CD4-positive, alpha-beta memory T cell (primary cell): ENCODE data around the gene CD80. TPM values are rescaled to one million over a fixed set of nuclear protein-coding genes. Genes with fewer than 3 reads are reported as not detected.

Experiments
- CTCF ChIA-PET: fragments of 350-600 bp; sonication (Branson Sonifier 250); formaldehyde crosslinking; loops from one replicate; lab custom pipeline; 2021; ENCODE audit warnings: inconsistent platforms; ENCODE audit not compliant: partially characterized antibody; lab: Charles Lee
- POLR2A ChIA-PET: fragments of 350-600 bp; sonication (Branson Sonifier 250); formaldehyde crosslinking; loops from one replicate; lab custom pipeline; 2021; ENCODE audit not compliant: partially characterized antibody; lab: Charles Lee
- DNase-seq, 5 donors: peaks; one replicate each; pipeline versions ENCODE4 v3.0.0 to v3.0.0-alpha.2; 2020 to 2022; ENCODE audit warnings: mixed read lengths in 1 of 5
- H3K27ac ChIP-seq: one replicate; pipeline ENCODE4 v1.7.0; 2013; ENCODE audit warnings: low read depth, low read length
- H3K27me3 ChIP-seq: 2 replicates; pipeline ENCODE4 v1.7.0; 2013; ENCODE audit warnings: mild to moderate bottlenecking, low read length, moderate library complexity; ENCODE audit not compliant: insufficient read depth
- H3K36me3 ChIP-seq: 2 replicates; pipeline ENCODE4 v1.7.0; 2013; ENCODE audit warnings: mild to moderate bottlenecking, low read length, moderate library complexity; ENCODE audit not compliant: insufficient read depth
- H3K4me1 ChIP-seq: 2 replicates; pipeline ENCODE4 v1.7.0; 2013; ENCODE audit warnings: mild to moderate bottlenecking, low read length, moderate library complexity; ENCODE audit not compliant: insufficient read depth
- H3K4me3 ChIP-seq, 2 donors: one replicate each; pipeline ENCODE4 v1.7.0; 2013; ENCODE audit warnings: low read length in 2 of 2, mild to moderate bottlenecking in 1 of 2
- H3K9me3 ChIP-seq, 2 donors: one replicate each; pipeline ENCODE4 v1.7.0; 2013; ENCODE audit warnings: low read length in 2 of 2, control low read depth in 1 of 2; ENCODE audit not compliant: control insufficient read depth in 1 of 2
- H3K27ac Mint-ChIP-seq, 7 donors: one replicate each; pipeline ENCODE4 v1.8.0; 2020 to 2021; ENCODE audit warnings: mixed read lengths in 7 of 7, mild to moderate bottlenecking in 6 of 7, inconsistent platforms in 3 of 7, moderate library complexity in 3 of 7
- H3K27me3 Mint-ChIP-seq, 2 donors: one replicate each; pipeline ENCODE4 v1.8.0; 2020 to 2021; ENCODE audit warnings: mixed read lengths in 2 of 2
- H3K36me3 Mint-ChIP-seq, 2 donors: one replicate each; pipeline ENCODE4 v1.8.0; 2020 to 2021; ENCODE audit warnings: mixed read lengths in 2 of 2, inconsistent platforms in 1 of 2, mild to moderate bottlenecking in 1 of 2
- H3K4me1 Mint-ChIP-seq, 4 donors: one replicate each; pipeline ENCODE4 v1.8.0; 2020 to 2021; ENCODE audit warnings: mixed read lengths in 4 of 4, mild to moderate bottlenecking in 1 of 4
- H3K4me3 Mint-ChIP-seq, 8 donors: one replicate each; pipeline ENCODE4 v1.8.0; 2020 to 2021; ENCODE audit warnings: mixed read lengths in 8 of 8, mild to moderate bottlenecking in 7 of 8, moderate library complexity in 6 of 8, inconsistent platforms in 3 of 8
- H3K9me3 Mint-ChIP-seq, 8 donors: one replicate each; pipeline ENCODE4 v1.8.0; 2020 to 2021; ENCODE audit warnings: mixed read lengths in 8 of 8, mild to moderate bottlenecking in 5 of 8, inconsistent platforms in 3 of 8, moderate library complexity in 1 of 8
- intact Hi-C: fragments of 100-400 bp; cut with micrococcal nuclease; formaldehyde crosslinking; loops from one replicate; pipeline ENCODE4 v1.15.1; 2023
- polyA plus RNA-seq, 2 donors: library from polyadenylated mRNA; unstranded; fragments of 300-500 nt; fragmentation: Illumina TruSeq; gene quantifications; one replicate each; pipeline ENCODE4 v1.2.3, GENCODE V29; 2021
- total RNA-seq, 2 experiments: library from RNA; stranded (reverse); gene quantifications; one replicate each; pipeline ENCODE4 v1.2.3, GENCODE V29; 2021

Gene CD80
- total RNA-seq: under 1 TPM; 0.42 to 0.44 TPM
- polyA plus RNA-seq: 1 to 10 TPM in 1 of 2 donors, not detected in 1; 1.6 TPM

DNA sequence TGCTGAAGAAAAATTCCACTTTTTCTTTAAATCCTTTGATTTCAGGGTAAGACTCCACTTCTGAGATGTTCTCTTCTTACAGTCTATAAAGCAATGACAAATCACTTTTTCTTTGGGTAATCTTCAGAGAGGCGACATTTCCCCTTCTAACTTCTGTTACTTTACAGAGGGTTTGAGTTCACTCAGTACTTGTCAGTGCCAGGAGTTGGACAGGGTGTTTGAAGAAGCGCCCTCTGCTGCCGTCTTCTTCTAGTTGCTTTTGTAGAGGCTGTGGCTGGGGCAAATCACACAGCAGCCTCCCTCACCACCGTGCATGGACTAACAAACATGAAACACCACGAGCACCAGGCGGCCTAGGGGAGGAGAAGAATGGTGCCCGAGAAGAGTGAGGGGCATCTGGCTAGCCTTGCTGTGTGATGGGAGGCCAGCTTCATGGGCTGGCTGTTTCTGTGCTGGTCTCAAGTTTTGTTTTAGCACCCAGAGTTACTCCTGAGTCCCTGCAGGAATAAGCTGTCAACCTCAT lies at the start of gene CD80:
Gene CD80, minus strand, starts transcription at position 174 of the 523 bp plus-strand sequence. CDS start 1,886 bp downstream, outside the sequence.
- Histone ChIP-seq H3K27ac (peak within 1 kb of the TSS; percentile 16), H3K9me3 (no peaks in the 10 kb centered on the region), H3K4me1 (peaks cover 25% of the 10 kb centered on the region), H3K27me3 (no peaks in the 10 kb centered on the region), H3K4me3 (peak within 1 kb of the TSS in 1 of 2 donors; percentile 31), H3K36me3 (no peaks in the 10 kb centered on the region)
- Mint-ChIP-seq H3K36me3 (no peaks in the 10 kb centered on the region), H3K27me3 (no peaks in the 10 kb centered on the region), H3K4me3 (peak within 1 kb of the TSS in 7 of 8 donors; percentile 28 to 61 (median 53)), H3K9me3 (no peaks in the 10 kb centered on the region), H3K4me1 (peaks cover 16 to 29% (median 21%) of the 10 kb centered on the region in 4 donors), H3K27ac (peak within 1 kb of the TSS in 6 of 7 donors; percentile 44 to 81 (median 63))
- intact Hi-C loops: loop anchor here (2.0 kb wide), 1 partner anchor 675 kb away; no protein-coding TSS in a partner anchor
- CTCF ChIA-PET: interaction anchor here (0.7 to 1.5 kb wide), 4 partner anchors 15 to 675 kb away, joined by 3 to 8 read pairs (median 3); no protein-coding TSS in a partner anchor
- POLR2A ChIA-PET: interaction anchor here (1.0 kb wide), 1 partner anchor 23 kb away, joined by 3 read pairs; no protein-coding TSS in a partner anchor
- DNase-seq: peak; percentile 44 to 54 (median 46)

GRCh38 chr3:119608405-119609000 lies 49.1 kb upstream of the CD80 start:
- H3K36me3 Mint-ChIP-seq: no peaks in the 10 kb centered on the region
- POLR2A ChIA-PET: no interaction called here
- Histone ChIP-seq H3K27me3 (no peaks in the 10 kb centered on the region), H3K27ac (no peak overlapping the region), H3K9me3 (no peaks in the 10 kb centered on the region), H3K4me1 (no peaks in the 10 kb centered on the region), H3K4me3 (no peak overlapping the region), H3K36me3 (no peaks in the 10 kb centered on the region)
- CTCF ChIA-PET: interaction anchor here (0.6 kb wide), 1 partner anchor 27 kb away, joined by 3 read pairs; no protein-coding TSS in a partner anchor
- peaks cover 1 to 2% of the 10 kb centered on the region in 2 donors for H3K27me3 Mint-ChIP-seq
- H3K27ac Mint-ChIP-seq: no peak overlapping the region
- no peaks in the 10 kb centered on the region for H3K4me1 Mint-ChIP-seq
- H3K9me3 Mint-ChIP-seq: peaks cover 0 to 6% (median 0%) of the 10 kb centered on the region in 8 donors
- no peak for DNase-seq
- no peak overlapping the region for H3K4me3 Mint-ChIP-seq
- intact Hi-C loops: no loop called here

- H3K27me3 ChIP-seq: no peaks in the 10 kb centered on the region
- H3K4me1 ChIP-seq: no peaks in the 10 kb centered on the region
- no peak overlapping the region for H3K4me3 ChIP-seq
- Mint-ChIP-seq H3K36me3 (no peaks in the 10 kb centered on the region), H3K27me3 (peaks cover 1 to 2% of the 10 kb centered on the region in 2 donors), H3K4me1 (peaks cover 0 to 6% (median 1%) of the 10 kb centered on the region in 4 donors), H3K27ac (no peak overlapping the region), H3K4me3 (no peak overlapping the region), H3K9me3 (no peaks in the 10 kb centered on the region)
- no peak for DNase-seq
- CTCF ChIA-PET: no interaction called here
- no peaks in the 10 kb centered on the region for H3K36me3 ChIP-seq
- H3K27ac ChIP-seq: no peak overlapping the region
- POLR2A ChIA-PET: no interaction called here
- no peaks in the 10 kb centered on the region for H3K9me3 ChIP-seq
- intact Hi-C loops: no loop called here
Measured at GRCh38 chr3:119604878-119605277, 45.5 kb upstream of the CD80 start.

GRCh38 chr3:119602676-119603075 lies 43.3 kb upstream of the CD80 start:
- POLR2A ChIA-PET: no interaction called here
- Mint-ChIP-seq H3K4me1 (peaks cover 0 to 6% (median 1%) of the 10 kb centered on the region in 4 donors), H3K9me3 (no peaks in the 10 kb centered on the region), H3K27ac (no peak overlapping the region), H3K27me3 (no peaks in the 10 kb centered on the region), H3K4me3 (no peak overlapping the region), H3K36me3 (no peaks in the 10 kb centered on the region)
- no peaks in the 10 kb centered on the region for H3K36me3 ChIP-seq
- H3K9me3 ChIP-seq: no peaks in the 10 kb centered on the region
- intact Hi-C loops: no loop called here
- no peak overlapping the region for H3K27ac ChIP-seq
- no peak overlapping the region for H3K4me3 ChIP-seq
- no peak for DNase-seq
- no peaks in the 10 kb centered on the region for H3K4me1 ChIP-seq
- H3K27me3 ChIP-seq: no peaks in the 10 kb centered on the region
- CTCF ChIA-PET: interaction anchor here (1.3 kb wide), 1 partner anchor 18 kb away, joined by 3 read pairs; no protein-coding TSS in a partner anchor

GRCh38 chr3:119601154-119601553 lies 41.7 kb upstream of the CD80 start:
- Histone ChIP-seq H3K27ac (no peak overlapping the region), H3K36me3 (no peaks in the 10 kb centered on the region), H3K4me3 (no peak overlapping the region), H3K9me3 (no peaks in the 10 kb centered on the region), H3K27me3 (no peaks in the 10 kb centered on the region), H3K4me1 (no peaks in the 10 kb centered on the region)
- H3K4me3 Mint-ChIP-seq: peak overlapping the region in 1 of 8 donors; percentile 23
- H3K27ac Mint-ChIP-seq: peak overlapping the region in 2 of 7 donors; percentile 13 to 23
- DNase-seq: no peak
- POLR2A ChIA-PET: no interaction called here
- intact Hi-C loops: no loop called here
- H3K9me3 Mint-ChIP-seq: no peaks in the 10 kb centered on the region
- H3K36me3 Mint-ChIP-seq: no peaks in the 10 kb centered on the region
- peaks cover 0 to 6% (median 4%) of the 10 kb centered on the region in 4 donors for H3K4me1 Mint-ChIP-seq
- no peaks in the 10 kb centered on the region for H3K27me3 Mint-ChIP-seq
- CTCF ChIA-PET: interaction anchor here (2.0 kb wide), 1 partner anchor 80 kb away, joined by 9 read pairs; no protein-coding TSS in a partner anchor

GRCh38 chr3:119600732-119601131 lies 41.3 kb upstream of the CD80 start:
- H3K27me3 Mint-ChIP-seq: no peaks in the 10 kb centered on the region
- Histone ChIP-seq H3K27ac (no peak overlapping the region), H3K27me3 (no peaks in the 10 kb centered on the region), H3K4me3 (no peak overlapping the region), H3K9me3 (no peaks in the 10 kb centered on the region), H3K4me1 (no peaks in the 10 kb centered on the region), H3K36me3 (no peaks in the 10 kb centered on the region)
- POLR2A ChIA-PET: no interaction called here
- intact Hi-C loops: no loop called here
- H3K36me3 Mint-ChIP-seq: no peaks in the 10 kb centered on the region
- H3K27ac Mint-ChIP-seq: peak overlapping the region in 3 of 7 donors; percentile 23 to 54 (median 28)
- no peak overlapping the region for H3K4me3 Mint-ChIP-seq
- no peaks in the 10 kb centered on the region for H3K9me3 Mint-ChIP-seq
- DNase-seq: no peak
- H3K4me1 Mint-ChIP-seq: peaks cover 0 to 6% (median 4%) of the 10 kb centered on the region in 4 donors
- CTCF ChIA-PET: interaction anchor here (2.0 kb wide), 1 partner anchor 80 kb away, joined by 9 read pairs; no protein-coding TSS in a partner anchor

GRCh38 chr3:119599558-119600174 lies 40.3 kb upstream of the CD80 start:
- no peak for DNase-seq
- Histone ChIP-seq H3K36me3 (no peaks in the 10 kb centered on the region), H3K4me1 (no peaks in the 10 kb centered on the region), H3K27me3 (no peaks in the 10 kb centered on the region), H3K9me3 (no peaks in the 10 kb centered on the region), H3K27ac (no peak overlapping the region), H3K4me3 (no peak overlapping the region)
- POLR2A ChIA-PET: no interaction called here
- H3K36me3 Mint-ChIP-seq: no peaks in the 10 kb centered on the region
- intact Hi-C loops: no loop called here
- H3K27ac Mint-ChIP-seq: peak overlapping the region in 1 of 7 donors; percentile 32
- CTCF ChIA-PET: interaction anchor here (2.0 kb wide), 1 partner anchor 81 kb away, joined by 9 read pairs; no protein-coding TSS in a partner anchor
- no peaks in the 10 kb centered on the region for H3K9me3 Mint-ChIP-seq
- no peaks in the 10 kb centered on the region for H3K27me3 Mint-ChIP-seq
- H3K4me3 Mint-ChIP-seq: no peak overlapping the region
- H3K4me1 Mint-ChIP-seq: peaks cover 0 to 6% (median 4%) of the 10 kb centered on the region in 4 donors
